HUES64 (cell line): ENCODE data around the gene ABR.
"Not testable (repeated sequence)": the region's sequence is repeated elsewhere in the genome, so short reads cannot be mapped to it uniquely, and the experiment has no call there.

Source experiments
- H3K27ac ChIP-seq: 2 replicates; pipeline ENCODE4 v1.7.0; 2013; ENCODE audit warnings: low read depth, low read length, inconsistent platforms
- H3K27me3 ChIP-seq: 2 replicates; pipeline ENCODE4 v1.6.1; 2013; ENCODE audit warnings: mild to moderate bottlenecking, low read length; ENCODE audit not compliant: insufficient read depth
- H3K36me3 ChIP-seq: 2 replicates; pipeline ENCODE4 v1.6.1; 2013; ENCODE audit warnings: mild to moderate bottlenecking, low read length; ENCODE audit not compliant: insufficient read depth
- H3K4me1 ChIP-seq: 2 replicates; pipeline ENCODE4 v1.6.1; 2013; ENCODE audit warnings: mild to moderate bottlenecking, low read length, moderate library complexity; ENCODE audit not compliant: insufficient read depth
- H3K4me3 ChIP-seq: 2 replicates; pipeline ENCODE4 v1.5.1; 2013; ENCODE audit warnings: mild to moderate bottlenecking, low read length, moderate library complexity
- H3K9ac ChIP-seq: 2 replicates; pipeline ENCODE4 v1.6.1; 2013; ENCODE audit warnings: mild to moderate bottlenecking, low read depth, low read length
- H3K9me3 ChIP-seq: 2 replicates; pipeline ENCODE4 v1.6.1; 2013; ENCODE audit warnings: low read depth, low read length; ENCODE audit not compliant: insufficient read depth
- WGBS: fragments of 150-250, 120-280 bp; methylation state at CpG from one replicate; pipeline ENCODE4 v1.1.7; 2013; ENCODE audit warnings: missing lambda C conversion rate; 5-methylcytosine and 5-hydroxymethylcytosine counted together

ABR gene

DNA sequence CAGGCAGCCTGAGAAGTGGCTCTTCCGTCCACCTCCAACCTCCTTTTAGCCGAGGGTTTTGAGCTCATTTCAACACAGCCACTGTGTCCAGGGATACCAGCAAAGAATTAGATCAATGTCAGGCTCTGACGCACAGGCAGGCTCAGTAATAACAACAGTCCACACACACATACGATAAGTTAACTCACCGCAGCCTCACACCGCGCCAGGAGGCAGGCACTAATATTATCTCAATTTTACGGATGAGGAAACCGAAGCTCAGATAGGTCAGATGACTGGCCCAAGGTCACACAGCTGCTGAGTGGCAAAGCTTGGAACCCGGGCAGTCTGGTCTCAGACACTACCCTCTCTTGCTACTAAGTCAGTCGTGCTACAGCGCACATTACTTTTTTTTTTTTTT is 22.9 kb downstream of the ABR start:
- Histone ChIP-seq H3K27ac (no peak overlapping the region), H3K9me3 (no peaks in the 10 kb centered on the region), H3K4me1 (no peaks in the 10 kb centered on the region), H3K4me3 (no peak overlapping the region), H3K9ac (no peak overlapping the region), H3K27me3 (no peaks in the 10 kb centered on the region), H3K36me3 (no peaks in the 10 kb centered on the region)
- WGBS, result 88% methylated on average over 11 of the region's 12 CpGs

DNA sequence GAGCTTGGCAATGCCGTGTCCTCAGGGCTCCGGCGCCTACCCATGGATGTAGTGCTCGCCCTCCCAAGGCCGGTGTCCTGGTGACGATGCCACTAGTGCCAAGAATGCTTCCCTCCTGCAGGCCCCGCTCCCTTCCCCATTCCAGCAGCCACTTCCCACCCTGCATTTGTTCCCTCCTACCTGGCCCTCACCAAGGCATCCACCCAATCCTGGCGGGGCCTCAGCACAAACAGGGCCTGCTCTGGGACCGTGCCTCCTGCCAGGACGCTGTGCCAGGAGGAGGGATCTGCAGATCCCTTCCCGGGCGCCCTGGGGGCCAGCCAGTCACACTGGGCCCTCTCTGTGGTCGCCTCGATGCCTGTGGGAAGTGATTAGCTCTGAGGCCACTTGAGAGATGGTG is 25.1 kb downstream of the ABR start:
- Histone ChIP-seq H3K9ac (no peak overlapping the region), H3K36me3 (peaks cover 2% of the 10 kb centered on the region; the same call in 1 of the 2 replicates), H3K4me1 (no peaks in the 10 kb centered on the region), H3K4me3 (no peak overlapping the region), H3K9me3 (no peaks in the 10 kb centered on the region), H3K27ac (no peak overlapping the region), H3K27me3 (no peaks in the 10 kb centered on the region)
- WGBS, result 88% methylated on average over 14 of the region's 14 CpGs

DNA sequence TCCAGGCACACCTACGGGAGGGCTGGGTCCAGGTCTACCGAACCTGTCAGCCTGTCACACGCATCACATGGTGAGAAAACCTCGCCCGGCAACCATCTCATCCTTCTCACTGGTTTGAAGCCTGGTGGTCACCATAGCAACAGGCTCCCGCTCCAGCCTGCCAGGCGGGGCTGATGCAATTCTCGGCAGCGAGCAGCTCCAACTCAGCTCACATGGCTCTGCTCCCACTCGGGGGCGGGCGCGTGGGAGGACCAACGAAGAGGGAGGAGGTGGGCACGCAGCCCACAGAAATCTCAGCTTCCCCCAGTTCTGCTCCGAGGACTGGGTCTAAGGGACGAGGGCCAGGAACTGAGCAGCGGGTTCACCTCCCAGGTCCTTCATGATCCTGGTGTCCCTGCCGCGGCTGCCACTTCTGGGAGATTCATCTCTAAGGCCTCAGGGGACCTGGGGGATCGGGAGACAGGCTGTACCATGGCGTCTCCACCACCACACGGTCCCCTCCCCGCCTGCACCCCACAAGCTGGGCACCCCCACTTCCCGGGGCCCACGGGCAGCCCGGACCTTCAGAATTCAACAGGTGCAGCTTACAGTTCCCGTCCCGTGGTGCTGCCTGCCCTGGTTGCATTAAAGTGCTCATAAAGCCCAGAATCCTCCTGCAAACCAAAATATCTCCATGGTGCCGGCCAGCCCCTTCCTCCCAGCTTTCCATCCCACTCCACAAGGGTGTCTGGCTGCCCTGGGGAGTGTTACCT is 25.8 kb downstream of the ABR start:
- H3K27me3 ChIP-seq, result no peaks in the 10 kb centered on the region
- H3K9ac ChIP-seq, result peak overlapping the region; percentile 39; the same call in 1 of the 2 replicates
- H3K4me3 ChIP-seq, result no peak overlapping the region
- WGBS, result 76% methylated on average over 30 of the region's 30 CpGs
- H3K4me1 ChIP-seq, result no peaks in the 10 kb centered on the region
- H3K36me3 ChIP-seq, result peaks cover 3% of the 10 kb centered on the region; the same call in 1 of the 2 replicates
- H3K27ac ChIP-seq, result peak overlapping the region; percentile 28; the same call in 1 of the 2 replicates
- H3K9me3 ChIP-seq, result no peaks in the 10 kb centered on the region

DNA sequence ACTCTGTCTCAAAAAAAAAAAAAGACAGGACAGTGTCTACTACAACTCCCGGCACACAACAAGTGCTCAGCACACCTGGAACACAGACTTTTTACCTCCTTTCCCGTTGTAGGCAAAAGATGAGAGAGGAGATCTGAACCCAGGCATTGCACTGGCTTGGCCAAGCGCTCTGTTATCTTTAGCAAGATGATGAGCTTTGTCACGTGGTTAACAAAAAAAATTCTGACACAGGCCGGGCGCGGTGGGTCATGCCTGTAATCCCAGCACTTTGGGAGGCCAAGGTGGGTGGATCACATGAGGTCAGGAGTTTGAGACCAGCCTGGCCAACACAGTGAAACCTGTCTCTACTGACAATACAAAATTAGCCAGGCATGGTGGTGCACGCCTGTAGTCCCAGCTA is 27.2 kb downstream of the ABR start:
- not testable (repeated sequence) for H3K27me3 ChIP-seq, H3K9ac ChIP-seq, H3K36me3 ChIP-seq, H3K27ac ChIP-seq, H3K4me3 ChIP-seq, H3K4me1 ChIP-seq, H3K9me3 ChIP-seq
- WGBS, result 95% methylated on average over 8 of the region's 8 CpGs

GRCh38 chr17:1150863-1151600 is 28.7 kb downstream of the ABR start:
- peaks cover 3% of the 10 kb centered on the region; the same call in 1 of the 2 replicates for H3K36me3 ChIP-seq
- no peak overlapping the region for H3K27ac ChIP-seq

DNA sequence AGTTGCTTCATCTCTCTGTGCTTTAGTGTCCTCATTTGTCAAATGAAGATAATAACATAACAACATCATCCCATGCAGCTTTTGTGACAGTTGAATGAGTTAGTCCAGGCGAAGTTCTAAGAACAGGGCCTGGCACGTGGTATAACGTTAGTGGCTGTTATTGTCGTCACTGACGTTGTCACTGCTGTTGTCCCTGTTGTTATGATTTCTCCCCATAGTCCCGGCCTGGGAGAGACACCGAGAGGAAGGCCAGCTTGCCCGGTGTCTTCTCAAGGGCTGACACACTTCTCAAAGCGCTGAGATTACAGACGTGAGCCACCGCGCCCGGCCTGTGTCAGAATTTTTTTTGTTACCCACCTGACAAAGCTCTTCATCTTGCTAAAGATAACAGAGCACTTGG is 29.9 kb downstream of the ABR start:
- no peak overlapping the region for H3K27ac ChIP-seq
- WGBS, result 93% methylated on average over 13 of the region's 13 CpGs
- no peaks in the 10 kb centered on the region for H3K9me3 ChIP-seq
- no peaks in the 10 kb centered on the region for H3K27me3 ChIP-seq
- H3K9ac ChIP-seq, result no peak overlapping the region
- H3K36me3 ChIP-seq, result peaks cover 3% of the 10 kb centered on the region; the same call in 1 of the 2 replicates
- no peak overlapping the region for H3K4me3 ChIP-seq
- H3K4me1 ChIP-seq, result no peaks in the 10 kb centered on the region

More at GRCh38 chr17:1150863-1151600, 28.7 kb downstream of the ABR start:
- H3K4me1 ChIP-seq, result no peaks in the 10 kb centered on the region
- 90% methylated on average over 12 of the region's 12 CpGs for WGBS
- H3K9me3 ChIP-seq, result no peaks in the 10 kb centered on the region
- no peak overlapping the region for H3K4me3 ChIP-seq
- no peak overlapping the region for H3K9ac ChIP-seq
- no peaks in the 10 kb centered on the region for H3K27me3 ChIP-seq

- 48% methylated on average over 8 of the region's 8 CpGs for WGBS
- H3K9ac ChIP-seq, result no peak overlapping the region
- H3K27me3 ChIP-seq, result no peaks in the 10 kb centered on the region
- no peaks in the 10 kb centered on the region for H3K9me3 ChIP-seq
- no peak overlapping the region for H3K4me3 ChIP-seq
- H3K36me3 ChIP-seq, result peaks cover 3% of the 10 kb centered on the region; the same call in 1 of the 2 replicates
- no peak overlapping the region for H3K27ac ChIP-seq
- no peaks in the 10 kb centered on the region for H3K4me1 ChIP-seq
These were observed 32.1 kb downstream of the ABR start for GRCh38 chr17:1147664-1148063.

- WGBS, result 92% methylated on average over 9 of the region's 9 CpGs
- Histone ChIP-seq H3K27me3 (no peaks in the 10 kb centered on the region), H3K9me3 (no peaks in the 10 kb centered on the region), H3K27ac (no peak overlapping the region), H3K36me3 (peaks cover 3% of the 10 kb centered on the region; the same call in 1 of the 2 replicates), H3K9ac (no peak overlapping the region), H3K4me3 (no peak overlapping the region), H3K4me1 (no peaks in the 10 kb centered on the region)
These were observed 33.1 kb downstream of the ABR start for GRCh38 chr17:1146561-1147265.

DNA sequence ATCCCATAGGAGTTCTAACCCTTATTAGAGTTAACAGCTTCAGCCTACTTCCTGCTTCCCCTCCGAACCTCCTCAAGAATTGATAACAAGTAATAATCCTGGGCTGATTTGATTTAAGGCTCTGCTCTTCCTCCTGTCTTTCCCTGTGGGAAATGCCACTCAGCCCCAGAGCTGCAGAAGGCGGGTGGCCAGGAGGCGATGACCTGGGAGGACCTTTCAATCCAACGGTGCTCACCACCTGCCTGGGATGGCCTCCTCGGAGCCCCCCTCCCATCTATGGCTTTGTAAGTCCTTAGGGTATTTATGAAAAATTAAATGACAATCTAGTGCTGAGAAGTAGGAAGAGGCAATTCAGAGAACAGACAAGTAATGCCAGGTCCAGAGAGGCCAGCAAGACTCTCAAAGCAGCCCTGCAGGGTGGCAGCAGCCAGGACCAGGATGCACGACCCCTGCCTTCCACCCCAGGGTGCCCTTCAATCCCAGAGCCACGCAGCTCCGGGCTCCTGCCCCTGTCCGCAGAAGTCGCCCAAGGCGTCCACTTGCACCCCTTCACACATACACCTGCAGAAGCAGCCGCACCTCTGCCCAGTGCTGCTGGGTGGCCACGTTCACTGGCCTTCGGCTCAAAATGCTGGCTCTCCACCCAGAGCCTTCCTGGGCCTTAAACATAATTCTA is 34.3 kb downstream of the ABR start:
- H3K9ac ChIP-seq, result no peak overlapping the region
- WGBS, result 90% methylated on average over 14 of the region's 14 CpGs

DNA sequence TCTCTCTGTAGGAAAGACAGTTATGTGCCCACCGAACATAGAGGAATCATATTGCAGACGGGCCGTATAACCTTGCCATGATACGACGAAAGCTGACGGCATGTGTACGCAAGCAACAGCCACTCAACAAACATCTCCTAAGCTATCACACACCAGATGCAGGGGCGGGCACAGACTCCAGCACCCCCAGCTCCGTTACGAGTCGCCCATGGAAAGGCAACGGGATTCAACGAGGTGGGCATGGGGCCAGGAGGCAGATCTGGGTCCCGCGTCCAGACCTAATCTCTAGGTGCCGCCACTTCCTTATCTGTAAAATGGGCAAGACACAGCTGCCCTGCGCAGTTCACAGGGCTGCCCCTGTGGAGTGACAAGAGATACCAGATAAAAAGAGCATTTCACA is 35.6 kb downstream of the ABR start:
- H3K9me3 ChIP-seq, result no peaks in the 10 kb centered on the region
- 93% methylated on average over 17 of the region's 17 CpGs for WGBS
- H3K9ac ChIP-seq, result no peak overlapping the region
- no peak overlapping the region for H3K4me3 ChIP-seq
- H3K27ac ChIP-seq, result no peak overlapping the region
- H3K4me1 ChIP-seq, result no peaks in the 10 kb centered on the region
- H3K27me3 ChIP-seq, result no peaks in the 10 kb centered on the region
- H3K36me3 ChIP-seq, result no peaks in the 10 kb centered on the region

More for the DNA sequence above, 34.3 kb downstream of the ABR start:
- Histone ChIP-seq H3K9me3 (no peaks in the 10 kb centered on the region), H3K36me3 (peaks cover 3% of the 10 kb centered on the region; the same call in 1 of the 2 replicates), H3K27ac (no peak overlapping the region), H3K4me3 (no peak overlapping the region), H3K4me1 (no peaks in the 10 kb centered on the region), H3K27me3 (no peaks in the 10 kb centered on the region)
